ENCODE results near the gene PTPRJ.

Gene PTPRJ

GRCh38 chr11:48073031-48073861, 92.9 kb downstream of the PTPRJ start:
- DNase-seq = no peak

GRCh38 chr11:48074425-48075181, 94.2 kb downstream of the PTPRJ start:
- DNase-seq = no peak

GRCh38 chr11:48075637-48076036, 95.3 kb downstream of the PTPRJ start:
- DNase-seq = no peak

- no peak for DNase-seq
Observed at GRCh38 chr11:48077251-48077650, 96.9 kb downstream of the PTPRJ start.

GRCh38 chr11:48078689-48079088, 98.3 kb downstream of the PTPRJ start:
- no peak for DNase-seq

GRCh38 chr11:48079596-48079995, 99.2 kb downstream of the PTPRJ start:
- DNase-seq = no peak

- no peak for DNase-seq
Observed at GRCh38 chr11:48080301-48080861, 100.0 kb downstream of the PTPRJ start.

GRCh38 chr11:48081151-48082010, 101.0 kb downstream of the PTPRJ start:
- no peak for DNase-seq

- DNase-seq = no peak
Observed at GRCh38 chr11:48082771-48083170, 102.4 kb downstream of the PTPRJ start.

- DNase-seq = no peak
Observed at GRCh38 chr11:48083421-48083820, 103.1 kb downstream of the PTPRJ start.

GRCh38 chr11:48085688-48086087, 105.3 kb downstream of the PTPRJ start:
- no peak for DNase-seq

GRCh38 chr11:48087422-48087821, 107.1 kb downstream of the PTPRJ start:
- DNase-seq = no peak

GRCh38 chr11:48087974-48088681, 107.8 kb downstream of the PTPRJ start:
- DNase-seq = no peak

- DNase-seq = no peak
Observed at GRCh38 chr11:48088682-48089050, 108.3 kb downstream of the PTPRJ start.

- DNase-seq = no peak
Observed at GRCh38 chr11:48090174-48090573, 109.8 kb downstream of the PTPRJ start.

GRCh38 chr11:48091426-48092102, 111.2 kb downstream of the PTPRJ start:
- no peak for DNase-seq

- DNase-seq = no peak
Observed at GRCh38 chr11:48093323-48093722, 113.0 kb downstream of the PTPRJ start.

- no peak for DNase-seq
Observed at GRCh38 chr11:48093795-48094642, 113.7 kb downstream of the PTPRJ start.

- DNase-seq = no peak
Observed at GRCh38 chr11:48094643-48095339, 114.4 kb downstream of the PTPRJ start.
